ENCODE results near the gene SCD5.

The SCD5 gene

DNA sequence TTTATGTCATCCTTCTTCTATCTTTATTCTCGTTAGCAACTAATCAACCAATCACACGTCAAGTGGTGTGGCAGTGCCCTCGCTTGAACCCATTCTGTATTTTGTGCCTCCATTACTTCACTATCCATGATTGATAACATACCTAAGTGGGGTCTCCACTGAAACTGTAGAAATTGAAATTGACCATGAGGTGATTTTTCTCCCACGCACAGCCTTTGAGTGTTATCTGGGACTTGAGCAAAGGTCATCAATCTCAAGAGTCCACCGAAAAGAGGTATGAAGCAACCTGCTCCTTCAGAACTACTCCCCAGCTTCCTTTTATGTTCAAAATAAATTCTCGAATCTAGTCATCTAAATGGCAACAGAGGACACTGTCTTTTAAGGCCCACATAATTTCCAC lies 111.1 kb downstream of the SCD5 start:
- DNase-seq = no peak

DNA sequence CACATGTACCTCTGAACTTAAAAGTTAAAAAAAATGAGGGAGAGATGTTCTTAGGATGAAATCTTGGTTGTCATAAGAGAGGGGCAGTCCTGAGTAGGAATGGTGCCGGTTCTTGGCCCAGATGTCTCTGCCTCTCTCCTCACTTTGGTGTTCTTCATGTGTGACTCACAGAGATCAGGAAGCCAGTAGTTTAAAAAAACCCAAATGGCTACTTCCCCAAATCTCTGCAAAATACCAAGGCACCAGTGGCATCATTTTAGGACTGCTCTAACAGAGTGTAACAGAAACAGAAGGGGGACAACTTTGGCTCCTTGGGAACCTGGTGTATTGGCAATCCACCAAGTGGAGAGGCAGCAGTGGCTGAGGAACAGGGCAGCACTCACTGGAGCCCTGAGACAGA lies 116.8 kb downstream of the SCD5 start:
- DNase-seq = no peak

DNA sequence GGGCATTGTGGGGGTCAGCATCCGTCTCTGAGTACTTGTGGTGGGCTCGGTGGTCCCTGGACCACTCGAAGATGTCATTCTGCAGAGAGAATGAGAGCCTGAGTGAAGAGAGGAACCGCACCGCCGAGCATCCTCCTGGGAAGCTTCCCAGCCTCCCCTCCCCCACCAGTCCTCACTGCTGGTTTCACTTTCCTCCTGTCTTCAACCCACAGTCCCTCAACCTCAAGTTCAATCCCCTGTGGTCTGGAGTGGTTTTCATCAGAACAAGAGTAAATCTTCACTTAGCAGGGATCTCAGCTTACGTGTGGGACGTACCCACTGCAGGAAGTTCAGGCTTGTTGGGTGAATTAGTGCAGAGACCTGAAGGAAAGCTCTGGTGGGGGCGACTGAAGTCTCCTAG lies 117.8 kb downstream of the SCD5 start:
- no peak for DNase-seq

DNA sequence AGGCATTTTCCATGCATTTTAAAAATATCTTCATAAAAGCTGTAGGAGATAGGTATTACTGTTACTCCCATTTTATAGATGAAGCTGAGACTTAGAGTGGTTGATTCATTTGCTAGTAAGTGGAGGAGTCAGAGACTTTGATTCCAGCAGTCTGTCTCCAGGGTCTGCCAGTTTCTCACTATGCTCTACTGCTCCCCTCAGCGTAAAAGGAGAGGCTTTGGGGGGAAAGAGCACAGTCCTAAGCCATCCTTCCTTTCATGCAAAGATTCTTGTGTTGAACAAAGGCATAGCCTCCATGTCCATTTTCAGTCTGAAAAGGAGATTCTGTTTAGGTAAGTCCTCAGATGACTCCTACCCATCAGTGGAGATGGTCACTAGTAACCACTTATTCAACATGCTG lies 119.1 kb downstream of the SCD5 start:
- no peak for DNase-seq

DNA sequence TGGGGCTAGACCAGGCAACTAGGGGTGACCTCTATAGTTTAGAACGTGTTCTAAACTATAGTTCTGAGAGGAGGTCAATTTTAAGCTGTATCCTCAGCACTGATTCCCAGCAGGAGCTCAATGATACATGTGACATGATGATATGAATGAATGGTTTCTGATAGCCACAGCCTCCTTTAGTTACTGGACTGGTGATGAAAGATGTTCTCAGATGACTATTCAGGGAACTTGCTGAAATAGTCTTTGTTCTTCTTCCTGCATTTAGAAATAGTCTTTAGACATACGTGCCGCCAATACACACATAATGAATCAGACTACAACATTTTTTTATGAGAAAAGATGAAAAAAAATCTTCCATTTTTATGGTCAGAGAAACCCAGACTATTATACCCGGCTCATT lies 120.5 kb downstream of the SCD5 start:
- no peak for DNase-seq

DNA sequence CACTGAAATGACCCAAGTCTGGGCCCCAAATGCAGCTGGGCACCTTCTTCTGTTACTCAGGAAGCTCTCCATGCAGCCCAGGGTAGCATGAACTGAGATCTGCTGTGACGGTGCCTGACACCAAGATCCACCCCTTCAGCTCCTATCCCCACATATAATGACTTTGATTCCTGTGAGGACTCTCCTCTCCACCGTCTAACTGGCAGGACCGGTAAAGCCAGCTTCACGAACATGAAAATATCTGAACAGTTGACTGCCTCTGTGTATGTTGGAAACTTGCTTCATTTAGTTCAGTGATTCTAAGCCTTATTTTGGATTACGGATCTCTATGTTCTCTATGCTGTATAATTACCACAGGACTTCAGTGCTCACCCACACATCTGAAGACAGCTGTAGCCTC lies 121.3 kb downstream of the SCD5 start:
- no peak for DNase-seq

DNA sequence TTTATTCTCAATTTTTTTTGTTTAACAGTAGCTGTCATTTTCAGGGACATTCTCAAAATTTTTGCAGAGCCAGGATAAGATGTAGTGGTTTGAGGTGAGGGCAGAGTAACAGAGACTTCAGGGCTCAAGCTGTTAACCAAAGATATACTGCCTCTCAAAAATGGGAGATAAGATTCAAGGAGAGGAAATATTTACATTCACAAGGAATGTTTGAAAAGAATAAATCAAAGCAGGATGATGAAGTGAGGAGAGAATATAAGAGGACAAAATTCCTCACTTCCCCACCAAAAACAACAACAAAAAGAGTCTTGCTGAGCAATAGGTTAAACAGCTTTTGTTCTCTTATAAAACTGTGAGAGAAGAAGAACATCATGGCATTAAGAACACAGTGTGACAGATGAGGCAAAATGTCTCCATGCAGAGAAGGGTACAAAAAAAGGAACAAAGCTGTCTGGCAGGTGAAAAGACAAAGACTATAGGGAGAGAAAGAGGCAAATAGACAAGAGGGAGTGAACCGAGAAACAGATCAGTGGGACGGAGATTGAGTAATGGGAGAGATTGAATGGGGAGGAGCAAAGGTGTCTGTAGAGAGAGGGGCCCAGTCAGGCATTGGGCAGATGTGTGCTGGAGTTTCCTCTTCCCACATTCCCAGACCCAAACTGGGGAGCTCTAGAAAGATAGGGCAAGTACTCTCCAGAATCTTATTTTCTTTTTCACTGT lies 130.7 kb downstream of the SCD5 start:
- DNase-seq = no peak

DNA sequence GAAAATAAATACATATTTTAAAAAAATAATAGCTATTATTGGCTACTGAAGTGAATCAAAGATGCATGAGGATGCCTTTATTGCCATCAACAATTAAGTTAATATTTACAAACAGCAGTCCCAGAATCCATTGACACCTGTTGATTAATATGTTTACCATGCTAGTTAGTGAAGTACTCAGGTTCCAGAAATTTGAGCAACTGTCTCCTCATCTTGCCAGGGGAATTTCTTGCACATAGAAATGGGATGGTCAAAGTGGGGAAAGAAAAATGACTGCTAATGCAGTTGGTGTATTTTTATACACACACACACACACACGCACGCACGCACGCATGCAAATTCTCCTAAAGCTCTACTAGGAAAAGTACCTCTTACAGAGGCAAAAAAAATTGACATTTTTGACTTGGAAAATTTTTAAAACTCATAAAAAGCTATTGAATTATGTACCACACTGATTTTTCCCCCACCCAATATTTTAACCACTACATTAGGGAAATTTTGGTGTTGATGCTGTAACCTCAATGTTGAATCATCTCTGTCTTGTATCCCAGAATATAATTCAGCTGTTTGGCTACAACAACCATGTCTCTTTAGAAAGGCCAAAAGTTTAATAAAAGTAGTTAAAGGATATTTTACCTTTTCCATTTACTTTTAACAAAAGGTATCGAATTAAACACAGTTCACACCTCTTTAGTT lies 131.5 kb downstream of the SCD5 start:
- DNase-seq = no peak

DNA sequence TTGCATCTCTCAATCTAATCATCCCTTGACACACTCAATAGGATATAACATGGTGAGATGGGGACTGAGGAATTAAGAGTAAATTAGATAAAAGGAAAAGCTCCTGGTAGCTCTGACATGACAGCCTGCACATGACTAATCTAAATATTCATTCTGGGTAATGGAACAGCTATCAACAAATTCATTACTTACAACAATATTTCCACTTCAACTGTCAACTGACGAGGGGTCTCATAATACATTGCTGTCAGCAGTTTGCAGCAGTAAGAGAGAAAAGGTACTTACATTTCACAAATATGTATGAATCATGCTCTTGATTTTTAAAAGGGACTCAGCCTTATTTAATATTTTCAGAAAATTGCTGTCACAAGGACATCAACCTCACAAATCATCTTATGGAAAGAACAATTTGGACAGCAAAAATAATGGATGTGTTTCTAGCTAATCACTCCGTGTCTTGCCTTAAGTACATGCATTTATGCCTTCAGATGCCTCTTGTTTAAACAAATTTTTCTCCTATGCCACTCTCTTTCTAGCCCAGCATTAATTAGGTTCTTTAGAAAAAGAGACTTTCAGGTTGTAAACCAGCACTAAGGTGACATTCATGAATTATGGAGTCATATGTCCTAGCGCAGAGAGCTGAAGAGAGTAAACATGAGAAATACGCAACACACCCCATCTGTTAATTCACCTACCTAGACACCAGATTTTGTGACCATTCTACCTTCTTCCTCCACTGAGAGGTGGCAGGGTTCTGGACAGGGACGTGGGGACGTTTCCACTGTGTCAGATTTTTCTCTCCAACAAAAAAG lies 137.2 kb downstream of the SCD5 start:
- no peak for DNase-seq

DNA sequence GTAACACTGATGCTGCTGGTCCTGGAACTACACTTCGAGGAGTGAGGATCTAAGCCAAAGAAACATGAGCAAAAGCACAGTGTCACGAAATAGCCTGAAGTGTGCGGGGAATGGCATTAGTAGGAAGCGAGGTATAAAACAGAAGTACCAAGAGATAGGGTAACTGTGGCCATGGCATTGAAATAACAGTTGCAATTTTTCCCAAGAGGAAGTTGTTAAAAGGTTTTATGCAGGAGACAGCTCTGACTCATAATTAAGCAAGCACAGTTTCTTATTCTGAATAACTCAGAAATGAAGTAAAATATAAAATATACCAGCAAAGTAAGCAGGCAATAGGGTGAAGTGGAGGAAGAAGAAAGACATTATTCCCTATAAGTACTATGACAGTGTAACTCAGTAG lies 146.5 kb downstream of the SCD5 start:
- DNase-seq = no peak

DNA sequence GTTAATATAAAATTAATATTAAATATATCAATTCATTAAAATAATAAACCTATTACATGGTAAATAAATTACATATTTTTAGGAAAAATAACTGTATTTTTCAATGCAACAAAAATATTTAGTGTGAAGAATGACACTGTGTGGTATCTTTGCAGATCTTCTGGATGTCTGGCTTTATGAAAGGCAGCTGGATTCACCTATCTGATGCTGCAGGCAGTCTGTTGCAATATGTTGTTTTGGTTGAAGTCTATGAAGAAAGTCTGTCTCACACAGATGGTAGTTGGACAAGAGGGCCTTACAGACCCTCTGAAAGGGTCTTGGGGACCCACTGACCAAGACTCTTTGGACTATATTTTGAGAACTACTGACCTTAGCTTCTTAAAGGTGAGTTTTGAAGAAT lies 147.7 kb downstream of the SCD5 start:
- no peak for DNase-seq

DNA sequence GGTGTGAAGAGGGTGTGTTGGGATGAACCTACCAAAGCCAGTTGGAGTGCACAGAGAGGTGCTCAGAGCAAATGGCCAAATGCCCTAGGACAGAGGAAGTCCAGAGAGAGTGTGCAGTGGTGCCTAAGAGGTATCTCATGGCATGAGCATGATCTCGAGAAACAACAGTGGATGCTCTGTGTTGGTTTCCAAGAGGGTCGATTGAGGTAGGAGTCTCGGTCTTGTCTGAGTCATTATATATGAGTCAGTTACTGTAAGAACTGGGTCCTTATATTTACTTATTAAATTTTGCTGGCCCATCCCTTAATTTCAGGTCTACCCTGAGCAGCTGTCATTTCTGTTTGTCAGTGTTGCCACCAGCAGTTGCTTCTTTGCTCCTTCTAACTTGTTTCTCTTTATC lies 150.2 kb downstream of the SCD5 start:
- no peak for DNase-seq

DNA sequence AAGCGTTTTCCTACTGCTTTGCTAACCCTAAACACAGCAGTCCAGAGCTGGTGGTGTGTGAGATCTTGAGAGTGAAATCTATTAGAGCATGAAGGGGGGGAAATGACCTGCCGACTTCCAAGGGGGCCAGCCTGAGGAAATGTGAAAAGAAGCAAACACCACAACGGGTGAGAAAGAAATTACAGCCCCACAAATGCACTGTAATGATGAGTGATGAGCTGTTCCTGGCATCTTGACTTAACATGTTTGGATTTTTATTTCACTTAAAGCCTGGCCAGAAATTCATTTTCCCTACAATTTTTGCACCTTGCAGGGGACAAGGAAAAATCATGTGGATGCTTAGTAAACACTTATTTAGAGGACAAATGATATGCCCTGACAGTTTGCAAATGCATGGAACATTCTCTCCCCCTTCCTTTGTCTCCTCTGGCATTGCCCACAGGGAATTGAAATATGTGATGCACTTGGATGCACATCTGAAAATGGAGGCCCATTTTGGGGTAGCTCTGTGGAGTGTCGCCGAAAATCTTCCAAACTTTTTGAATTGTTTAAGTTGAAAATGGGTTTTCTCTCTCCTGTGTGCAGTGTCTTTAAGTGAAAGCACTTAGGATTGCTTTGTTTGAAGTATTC lies 152.5 kb downstream of the SCD5 start:
- DNase-seq = no peak

DNA sequence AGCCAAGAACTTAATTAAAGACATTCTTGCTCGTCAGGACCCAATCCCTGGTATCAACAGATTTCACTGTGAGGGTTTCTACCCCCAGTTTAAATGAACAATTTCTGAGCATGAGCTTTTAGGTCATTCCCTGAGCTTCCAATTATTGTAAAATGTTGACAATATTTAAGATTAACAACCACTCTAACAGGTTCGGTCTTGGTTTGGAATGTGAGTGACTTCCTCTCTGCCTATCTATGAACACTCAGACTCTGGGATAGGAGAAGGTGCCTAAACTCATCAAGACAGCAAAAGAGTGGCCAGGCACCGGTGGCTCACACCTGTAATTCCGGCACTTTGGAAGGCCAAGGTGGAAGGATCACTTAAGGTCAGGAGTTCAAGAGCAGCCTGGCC lies 153.9 kb downstream of the SCD5 start:
- DNase-seq = no peak

DNA sequence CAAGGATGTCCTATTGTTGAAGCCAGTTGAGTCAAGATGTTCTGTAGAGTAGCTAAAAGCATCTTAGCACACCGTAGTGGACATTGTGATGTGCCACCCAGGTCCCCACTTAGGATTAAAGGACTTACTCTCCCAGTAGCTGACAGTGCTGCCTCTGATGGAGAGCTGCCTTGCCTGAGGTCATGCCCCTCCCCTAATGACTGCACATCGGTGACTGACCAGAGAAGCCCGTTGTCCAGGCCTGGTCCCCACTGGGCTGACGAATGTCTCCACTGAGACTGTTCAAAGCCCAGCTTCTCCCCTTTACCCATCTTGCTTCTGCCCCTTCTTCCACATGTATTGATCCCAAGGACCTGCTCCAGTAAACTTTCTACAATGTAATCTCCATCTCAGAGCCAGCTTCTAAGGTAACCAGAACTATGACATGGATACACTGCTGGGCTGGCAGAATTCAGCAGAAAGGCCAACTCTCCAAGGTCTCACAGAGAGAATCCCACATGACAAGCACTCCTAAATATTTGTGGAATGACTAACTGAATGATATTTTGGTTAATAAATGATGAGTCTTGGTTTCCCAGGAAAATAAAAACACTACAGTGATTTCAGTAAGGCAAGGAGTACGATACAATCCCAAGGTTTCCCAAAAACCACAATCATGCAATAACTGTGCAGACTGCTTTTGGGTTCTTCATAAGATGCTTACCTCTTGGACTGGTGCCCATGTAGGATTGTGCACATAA lies 154.4 kb downstream of the SCD5 start:
- DNase-seq = no peak

DNA sequence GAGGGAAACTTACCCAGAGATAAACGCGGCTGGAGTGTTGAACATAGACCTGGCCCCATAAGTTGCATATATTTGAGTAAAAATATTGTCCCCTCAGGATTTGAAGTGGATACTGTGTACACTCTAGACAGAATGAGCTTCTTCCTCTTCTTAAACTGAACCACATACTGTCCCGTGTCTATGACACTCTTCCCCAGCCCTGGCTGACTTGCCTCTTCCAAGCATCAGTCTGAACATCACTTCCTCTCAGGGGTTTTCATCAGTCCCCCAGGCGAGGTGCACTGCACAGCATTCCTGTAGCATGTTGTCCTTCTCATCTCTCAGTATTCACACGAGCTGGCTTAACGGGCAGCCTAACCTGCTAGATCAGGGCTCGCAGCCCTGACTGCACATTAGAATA lies 156.3 kb downstream of the SCD5 start:
- DNase-seq = no peak

DNA sequence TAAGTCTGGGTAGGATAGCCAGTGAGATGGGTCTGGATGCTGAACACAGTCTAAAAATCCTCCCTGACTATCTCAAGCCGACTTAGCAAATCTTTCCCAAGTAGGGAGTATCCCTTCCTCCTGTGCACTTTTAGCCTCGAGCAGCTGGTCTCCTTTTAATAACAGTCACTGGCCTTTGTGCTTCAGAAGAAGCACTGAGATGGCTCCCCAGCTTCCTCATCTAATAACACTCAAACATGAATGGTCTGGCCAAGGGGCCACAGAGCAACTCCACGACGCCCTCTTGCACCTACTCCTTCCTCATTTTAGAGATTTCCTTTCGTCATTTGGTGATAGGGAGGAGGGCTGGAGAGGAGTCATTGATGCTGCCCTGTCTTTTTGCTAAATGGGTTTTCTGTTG lies 158.1 kb downstream of the SCD5 start:
- DNase-seq = no peak

DNA sequence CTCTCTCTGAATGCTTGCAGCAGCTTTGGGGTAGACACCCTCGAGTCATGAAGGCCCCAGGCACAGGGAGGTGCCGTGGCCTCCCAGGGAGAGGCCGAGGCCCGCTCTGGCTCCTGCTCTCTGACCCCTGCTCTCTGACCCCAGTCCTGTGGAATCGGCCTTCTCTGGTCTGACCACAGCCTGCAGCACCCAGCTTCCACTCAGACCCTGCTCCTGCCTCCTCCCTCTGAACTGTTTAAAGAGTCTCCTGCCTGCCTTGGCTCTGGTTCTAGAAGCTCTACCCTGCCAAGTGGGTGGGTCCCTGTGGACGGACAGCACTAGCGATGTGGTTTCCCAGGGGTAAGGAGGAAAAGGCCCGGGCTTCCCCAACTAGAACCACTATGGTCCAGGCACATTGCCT lies 158.6 kb downstream of the SCD5 start:
- no peak for DNase-seq

DNA sequence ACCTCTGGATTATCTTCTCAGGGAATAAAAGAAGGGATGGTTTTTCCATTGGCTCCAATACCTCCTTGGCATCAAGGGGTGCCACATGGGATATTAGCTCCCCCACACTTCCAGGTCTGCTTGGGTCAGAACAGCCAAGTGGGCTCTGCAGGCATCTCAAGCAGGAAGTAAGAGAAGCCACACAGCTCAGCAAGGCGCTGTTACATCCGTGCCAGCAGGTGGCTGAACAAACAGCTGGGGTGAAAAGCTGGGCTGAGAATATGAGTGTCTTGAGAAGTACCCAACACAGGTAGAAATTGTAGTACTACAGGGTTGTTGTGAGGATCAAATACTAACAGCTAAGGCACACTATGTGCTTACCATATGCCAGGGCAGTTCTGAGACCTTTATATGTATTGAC lies 160.1 kb downstream of the SCD5 start:
- no peak for DNase-seq

DNA sequence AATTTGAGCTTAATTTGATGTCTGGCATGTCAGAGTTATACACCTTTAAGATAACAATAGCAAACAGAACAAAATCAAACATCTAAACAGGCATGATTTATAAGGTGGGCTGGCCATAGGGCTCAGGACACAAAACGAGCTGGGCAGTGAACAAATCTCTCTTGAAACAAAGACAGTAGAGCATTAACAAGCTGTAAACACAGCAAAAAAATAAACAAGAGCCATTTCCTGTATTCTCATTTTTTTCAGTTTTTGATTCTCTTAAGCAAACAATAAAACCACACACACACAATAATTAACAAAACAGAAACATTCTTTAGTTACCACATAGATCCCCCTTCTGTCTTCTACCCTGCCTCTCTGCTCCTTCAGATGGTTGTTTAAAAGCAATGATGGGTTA lies 168.5 kb downstream of the SCD5 start:
- no peak for DNase-seq

DNA sequence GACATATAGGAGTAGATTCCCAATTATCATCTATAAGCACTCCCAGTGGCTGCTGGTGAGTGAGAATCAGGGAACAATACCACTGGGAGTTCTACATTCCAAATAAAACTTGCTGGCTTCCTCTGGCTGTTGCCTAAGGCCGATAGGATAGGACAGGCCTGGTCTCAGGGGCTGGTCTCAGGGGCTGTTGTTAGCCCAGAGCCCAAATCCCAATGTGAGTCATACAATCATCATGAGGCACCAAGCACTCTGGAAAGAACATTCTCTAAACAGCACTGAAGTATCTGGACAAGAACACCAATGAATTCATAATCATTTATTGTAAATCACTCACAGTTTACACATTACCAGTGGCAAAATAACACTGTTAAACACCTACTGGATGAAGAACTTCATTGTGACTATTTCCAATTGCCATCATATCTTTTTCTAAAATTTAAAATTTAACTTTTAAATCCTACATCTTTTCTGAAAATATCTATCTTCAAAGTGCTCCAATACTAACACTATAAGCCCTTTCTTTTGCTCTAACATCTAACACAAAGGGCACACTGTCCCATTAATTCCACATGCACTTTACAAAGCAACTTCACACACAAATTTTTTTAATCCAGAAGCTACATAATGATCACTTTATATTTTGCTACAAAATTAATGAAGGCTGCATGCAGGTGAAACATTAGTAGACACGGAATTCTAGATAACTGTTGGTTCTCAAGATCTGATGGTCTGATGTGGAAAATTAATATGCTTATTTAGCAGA lies 169.2 kb downstream of the SCD5 start:
- no peak for DNase-seq

DNA sequence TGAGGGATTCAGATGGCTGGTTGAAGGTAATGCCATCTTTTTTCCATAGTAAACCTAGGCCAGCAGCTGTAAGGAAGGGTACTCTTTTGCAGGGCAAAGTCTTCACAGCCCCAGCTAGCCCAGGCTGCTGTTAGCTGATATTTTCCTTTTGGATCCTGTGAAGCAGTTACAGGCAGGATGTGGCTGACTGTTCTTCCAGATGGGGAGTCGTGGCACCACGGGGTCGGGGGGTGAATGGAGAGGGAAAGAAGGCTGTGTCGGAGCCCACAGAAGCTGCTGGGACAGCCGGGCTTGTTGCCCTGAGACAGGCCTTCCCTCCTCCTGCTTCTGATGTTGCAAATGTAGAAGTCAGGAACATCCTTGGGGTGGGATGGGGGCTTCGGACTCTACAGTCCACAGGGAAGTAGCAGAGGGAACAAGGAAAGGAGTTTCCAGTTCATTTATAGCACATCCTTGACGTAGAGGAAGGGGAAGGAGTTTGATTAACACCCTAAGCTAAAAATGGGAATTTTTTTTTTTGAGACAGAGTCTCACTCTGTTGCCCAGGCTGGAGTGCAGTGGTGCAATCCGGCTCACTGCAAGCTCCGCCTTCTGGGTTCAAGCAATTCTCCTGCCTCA lies 172.2 kb downstream of the SCD5 start:
- DNase-seq = no peak
